ENCODE measurements around the gene C5AR1.

Gene C5AR1

DNA sequence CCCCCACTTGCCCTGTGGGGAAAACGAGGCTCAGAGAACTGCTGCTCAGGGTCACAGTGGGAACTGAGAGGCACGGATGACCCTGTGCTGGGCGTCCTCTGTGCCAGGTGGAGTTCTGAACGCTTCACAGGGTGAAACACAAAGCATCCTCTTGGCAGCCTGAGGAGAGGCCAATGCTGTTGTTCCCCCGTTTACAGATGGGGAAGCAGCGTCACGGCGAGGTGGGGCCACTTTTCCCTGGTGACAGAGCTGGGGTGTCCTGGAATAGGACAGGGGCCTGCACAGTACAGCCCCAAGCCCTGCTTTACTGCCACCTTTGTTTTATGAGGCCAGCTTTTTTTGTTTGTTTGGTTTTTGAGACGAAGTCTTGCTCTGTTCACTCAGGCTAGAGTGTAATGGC is 61.6 kb downstream of the C5AR1 start:
- no peak for DNase-seq

All from NCI-H146 (cell line).